Mesodermal cell (in vitro differentiated cells): ENCODE results near the gene C2CD2. TPM values are rescaled to one million over a fixed set of nuclear protein-coding genes. Genes with fewer than 3 reads are reported as not detected.
"Not testable (repeated sequence)": the region's sequence is repeated elsewhere in the genome, so short reads cannot be mapped to it uniquely, and the experiment has no call there.

ENCODE experiments used
- H3K27ac ChIP-seq: 2 replicates; pipeline ENCODE4 v1.7.0; 2013; ENCODE audit warnings: mild to moderate bottlenecking, low read depth, low read length, moderate library complexity; ENCODE audit not compliant: severe bottlenecking
- H3K36me3 ChIP-seq: 2 replicates; pipeline ENCODE4 v1.7.1; 2013; ENCODE audit warnings: mild to moderate bottlenecking, low read length, moderate library complexity; ENCODE audit not compliant: control insufficient read depth, insufficient read depth
- H3K4me1 ChIP-seq: one replicate; pipeline ENCODE4 v1.7.1; 2013; ENCODE audit warnings: mild to moderate bottlenecking, low read length; ENCODE audit not compliant: insufficient read depth, control insufficient read depth, poor library complexity, severe bottlenecking
- H3K4me3 ChIP-seq: 2 replicates; pipeline ENCODE4 v1.7.0; 2013; ENCODE audit warnings: low read length, control low read depth, mild to moderate bottlenecking; ENCODE audit not compliant: insufficient read depth, poor library complexity, severe bottlenecking; ENCODE audit errors: extremely low read depth
- H3K9me3 ChIP-seq: 2 replicates; pipeline ENCODE4 v1.7.1; 2013; ENCODE audit warnings: mild to moderate bottlenecking, low read length, moderate library complexity; ENCODE audit not compliant: control insufficient read depth
- WGBS, 2 experiments: methylation state at CpG; one replicate each; pipeline ENCODE4 v1.1.5; 2013; ENCODE audit warnings: missing lambda C conversion rate in 2 of 2; ENCODE audit not compliant: insufficient coverage in 2 of 2; 5-methylcytosine and 5-hydroxymethylcytosine counted together
- polyA plus RNA-seq, 2 experiments: library from polyadenylated mRNA; stranded (reverse); fragments of 50-300 nt; gene quantifications; one replicate each; pipeline ENCODE4 v1.2.3, GENCODE V29; 2013

The C2CD2 gene
- 9.5 TPM for polyA plus RNA-seq (2013, experiment 1 of 2)
- 10.1 TPM for polyA plus RNA-seq (2013, experiment 2 of 2)

DNA sequence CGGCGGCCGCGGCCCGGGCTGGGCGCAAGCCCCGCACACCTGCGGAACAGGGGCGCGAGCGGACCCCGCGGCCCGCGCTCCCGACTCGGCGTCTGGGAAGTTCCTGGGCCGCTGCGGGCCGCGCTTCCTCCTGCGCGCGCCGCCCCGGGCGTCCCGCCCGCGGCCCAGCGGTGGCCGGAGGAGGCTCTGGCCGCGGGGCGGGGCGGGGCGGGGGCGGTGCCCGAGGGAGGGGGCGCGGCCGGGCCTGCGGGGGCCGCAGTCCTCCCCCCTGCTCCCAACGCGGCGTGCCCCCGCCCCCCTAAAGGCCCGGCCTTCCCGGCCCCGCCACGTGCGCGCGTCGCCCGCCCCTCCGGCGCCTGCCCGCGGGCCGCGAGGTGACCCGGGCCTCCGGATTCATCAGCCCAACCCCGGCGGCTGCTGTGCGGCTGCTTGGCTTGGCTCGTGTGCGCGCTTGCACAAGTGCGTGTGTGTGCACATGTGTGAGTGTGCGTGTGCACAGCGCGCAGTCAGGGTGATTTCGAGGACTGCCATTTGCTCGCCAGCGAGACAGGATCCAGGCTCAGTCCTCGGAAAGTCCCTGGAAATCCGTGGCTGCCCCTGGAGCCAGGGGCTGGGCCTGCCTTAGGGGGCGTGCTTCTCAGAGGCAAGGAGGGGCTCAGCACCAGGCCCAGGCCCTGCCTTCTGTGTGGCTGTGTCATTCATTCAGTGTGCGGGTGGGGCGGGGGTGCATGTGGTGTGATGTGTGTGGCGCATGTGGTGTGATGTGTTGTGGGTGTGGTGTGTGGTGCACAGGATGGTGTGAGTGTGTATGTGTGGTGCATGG is at the start of gene C2CD2:
Gene C2CD2 (minus strand): TSS at position 188 of the 823 bp plus-strand sequence. CDS start 370 bp downstream, outside the sequence.
- Histone ChIP-seq H3K4me1 (peaks cover 17% of the 10 kb centered on the region), H3K27ac (no peak within 1 kb of the TSS), H3K9me3 (no peaks in the 10 kb centered on the region), H3K36me3 (no peaks in the 10 kb centered on the region), H3K4me3 (peak within 1 kb of the TSS; percentile 50)
- WGBS, 2 experiments, result 10 to 19% methylated on average over 29 to 52 of the region's 85 CpGs

DNA sequence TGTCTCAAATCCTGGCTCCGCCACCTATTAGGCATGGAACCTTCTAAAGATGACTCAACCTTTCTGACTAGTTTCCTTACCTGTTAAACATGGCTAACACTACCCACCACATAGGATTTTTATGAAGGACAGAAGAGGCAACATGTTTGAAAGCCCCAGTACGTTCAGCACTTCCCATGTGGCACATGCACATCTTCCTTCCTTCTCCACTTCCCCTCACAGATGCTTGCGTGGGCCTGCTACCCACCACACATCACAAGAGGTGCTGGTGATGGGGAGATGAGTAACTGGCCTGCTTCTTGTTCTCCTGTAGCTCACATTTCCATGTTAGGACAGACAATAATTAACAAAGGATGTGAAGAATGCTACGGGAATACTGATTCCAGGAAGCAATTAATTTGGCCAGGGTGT is 49.2 kb upstream of the C2CD2 start:
- Histone ChIP-seq H3K9me3 (no peaks in the 10 kb centered on the region), H3K36me3 (peaks cover 62% of the 10 kb centered on the region), H3K4me1 (no peaks in the 10 kb centered on the region), H3K27ac (no peak overlapping the region), H3K4me3 (no peak overlapping the region)
- 71 to 100% methylated on average over 1 of the region's 4 CpGs for WGBS, 2 experiments

GRCh38 chr21:42002421-42002958 is 48.7 kb upstream of the C2CD2 start:
- Histone ChIP-seq H3K27ac (no peak overlapping the region), H3K36me3 (peaks cover 64% of the 10 kb centered on the region), H3K9me3 (no peaks in the 10 kb centered on the region), H3K4me3 (no peak overlapping the region), H3K4me1 (no peaks in the 10 kb centered on the region)
- WGBS, 2 experiments, result 97 to 99% methylated on average over 8 to 13 of the region's 14 CpGs

GRCh38 chr21:42001781-42002180 is 48.0 kb upstream of the C2CD2 start:
- no peak overlapping the region for H3K4me3 ChIP-seq
- no peaks in the 10 kb centered on the region for H3K4me1 ChIP-seq
- H3K9me3 ChIP-seq, result peaks cover under 1% of the 10 kb centered on the region
- 83 to 90% methylated on average over 2 of the region's 2 CpGs for WGBS, 2 experiments
- peaks cover 64% of the 10 kb centered on the region for H3K36me3 ChIP-seq
- no peak overlapping the region for H3K27ac ChIP-seq

- Histone ChIP-seq H3K27ac (no peak overlapping the region), H3K9me3 (peaks cover 9% of the 10 kb centered on the region), H3K4me1 (no peaks in the 10 kb centered on the region), H3K36me3 (peaks cover 71% of the 10 kb centered on the region), H3K4me3 (no peak overlapping the region)
- 98% methylated on average over 4 of the region's 4 CpGs for WGBS, 2 experiments
These were observed 47.1 kb upstream of the C2CD2 start for GRCh38 chr21:42000908-42001307.

- Histone ChIP-seq H3K36me3 (peaks cover 86% of the 10 kb centered on the region), H3K4me3 (no peak overlapping the region), H3K9me3 (peaks cover 17% of the 10 kb centered on the region), H3K4me1 (no peaks in the 10 kb centered on the region), H3K27ac (no peak overlapping the region)
- WGBS, 2 experiments, result 89 to 100% methylated on average over 1 of the region's 1 CpG
These were observed 43.8 kb upstream of the C2CD2 start for GRCh38 chr21:41997657-41998056.

GRCh38 chr21:41995577-41995976 is 41.8 kb upstream of the C2CD2 start:
- H3K4me3 ChIP-seq, result no peak overlapping the region
- H3K36me3 ChIP-seq, result peaks cover 85% of the 10 kb centered on the region
- no peak overlapping the region for H3K27ac ChIP-seq
- no peaks in the 10 kb centered on the region for H3K4me1 ChIP-seq
- H3K9me3 ChIP-seq, result peaks cover 17% of the 10 kb centered on the region
- WGBS, 2 experiments, result 94 to 100% methylated on average over 2 of the region's 3 CpGs

DNA sequence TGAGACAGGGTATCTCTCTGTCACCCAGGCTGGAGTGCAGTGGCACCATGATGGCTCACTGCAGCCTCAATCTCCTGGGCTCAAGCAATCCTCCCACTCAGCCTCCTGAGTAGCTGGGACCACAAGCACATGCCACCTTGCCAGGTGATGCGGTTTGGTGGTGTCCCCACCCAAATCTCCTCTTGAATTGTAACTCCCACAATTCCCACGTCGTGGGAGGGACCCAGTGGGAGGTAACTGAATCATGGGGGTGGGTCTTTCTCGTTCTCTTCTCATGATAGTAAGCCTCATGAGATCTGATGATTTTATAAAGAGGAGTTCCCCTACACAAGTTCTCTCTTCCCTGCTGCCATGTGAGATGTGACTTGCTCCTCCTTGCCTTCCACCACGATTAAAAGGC is 40.8 kb upstream of the C2CD2 start:
- H3K27ac ChIP-seq, H3K4me3 ChIP-seq, H3K4me1 ChIP-seq: not testable (repeated sequence)
- peaks cover 78% of the 10 kb centered on the region for H3K36me3 ChIP-seq
- H3K9me3 ChIP-seq, result peaks cover 17% of the 10 kb centered on the region
- WGBS, 2 experiments, result 88 to 100% methylated on average over 1 of the region's 5 CpGs

DNA sequence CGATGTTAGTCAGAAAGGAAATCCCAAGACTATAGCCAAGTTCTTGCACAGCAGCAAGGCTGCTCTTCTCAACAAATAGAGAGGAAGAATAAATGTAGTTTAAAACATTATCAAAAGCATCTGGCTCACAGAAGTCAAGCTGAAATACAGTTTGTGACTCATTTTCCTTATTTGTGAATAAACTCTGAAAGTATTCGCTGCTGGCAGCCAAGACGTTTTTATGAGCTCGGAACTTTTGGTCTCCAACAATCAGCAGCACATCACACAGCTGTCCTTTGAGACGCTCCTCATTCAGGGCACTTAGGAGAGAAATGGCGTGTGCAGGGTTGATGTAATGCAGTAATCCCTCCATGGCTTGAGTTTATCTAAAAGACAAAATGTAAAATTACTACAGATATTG is 39.9 kb upstream of the C2CD2 start:
- H3K27ac ChIP-seq, result no peak overlapping the region
- peaks cover 17% of the 10 kb centered on the region for H3K9me3 ChIP-seq
- no peak overlapping the region for H3K4me3 ChIP-seq
- H3K36me3 ChIP-seq, result peaks cover 71% of the 10 kb centered on the region
- 92 to 100% methylated on average over 2 to 4 of the region's 6 CpGs for WGBS, 2 experiments
- no peaks in the 10 kb centered on the region for H3K4me1 ChIP-seq

GRCh38 chr21:41992576-41992975 is 38.8 kb upstream of the C2CD2 start:
- Histone ChIP-seq H3K36me3 (peaks cover 64% of the 10 kb centered on the region), H3K9me3 (peaks cover 17% of the 10 kb centered on the region), H3K4me3 (no peak overlapping the region), H3K4me1 (no peaks in the 10 kb centered on the region), H3K27ac (no peak overlapping the region)
- 90 to 97% methylated on average over 15 of the region's 15 CpGs for WGBS, 2 experiments

DNA sequence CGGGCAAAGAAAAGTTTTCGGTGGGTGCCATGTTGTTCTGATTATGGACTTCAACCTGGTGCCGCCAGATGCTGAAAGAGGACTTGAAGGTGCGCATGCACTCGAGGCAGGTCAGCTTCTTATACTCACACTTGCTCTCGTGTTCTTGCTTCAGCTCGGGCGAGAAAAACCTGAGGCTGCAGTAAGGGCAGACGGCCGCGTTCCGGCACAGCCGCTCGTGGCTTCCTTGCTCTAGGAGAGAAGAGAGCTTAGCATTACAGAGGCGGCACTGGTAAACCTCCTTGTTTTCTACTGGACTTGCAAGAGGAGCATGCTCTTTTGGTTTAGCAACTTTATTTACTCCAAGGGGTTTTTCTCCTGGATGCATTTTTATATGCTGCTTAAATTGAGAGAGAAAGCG is 37.8 kb upstream of the C2CD2 start:
- H3K27ac ChIP-seq, result no peak overlapping the region
- no peak overlapping the region for H3K4me3 ChIP-seq
- H3K9me3 ChIP-seq, result peaks cover 15% of the 10 kb centered on the region
- peaks cover 54% of the 10 kb centered on the region for H3K36me3 ChIP-seq
- 95 to 99% methylated on average over 15 to 16 of the region's 16 CpGs for WGBS, 2 experiments
- no peaks in the 10 kb centered on the region for H3K4me1 ChIP-seq
